Mammary epithelial cell (primary cell): ENCODE data around the gene RASA2.

Experiments
- EZH2 ChIP-seq: IDR thresholded peaks from 2 replicates; pipeline ENCODE4 v1.6.1; 2012; ENCODE audit warnings: low read length, inconsistent platforms, borderline replicate concordance
- TF ChIP-seq, protein P1 (sequence below), 2 donors: IDR thresholded peaks in 1 of 2; conservative IDR thresholded peaks in 1 of 2; 2 replicates each; pipeline ENCODE4 v1.5.1; 2011 to 2012; ENCODE audit warnings: inconsistent platforms in 2 of 2, low read length in 2 of 2, mild to moderate bottlenecking in 2 of 2, control low read depth in 1 of 2, low read depth in 1 of 2; ENCODE audit not compliant: insufficient read depth in 1 of 2; ENCODE audit errors: extremely low read depth in 1 of 2

DNA sequence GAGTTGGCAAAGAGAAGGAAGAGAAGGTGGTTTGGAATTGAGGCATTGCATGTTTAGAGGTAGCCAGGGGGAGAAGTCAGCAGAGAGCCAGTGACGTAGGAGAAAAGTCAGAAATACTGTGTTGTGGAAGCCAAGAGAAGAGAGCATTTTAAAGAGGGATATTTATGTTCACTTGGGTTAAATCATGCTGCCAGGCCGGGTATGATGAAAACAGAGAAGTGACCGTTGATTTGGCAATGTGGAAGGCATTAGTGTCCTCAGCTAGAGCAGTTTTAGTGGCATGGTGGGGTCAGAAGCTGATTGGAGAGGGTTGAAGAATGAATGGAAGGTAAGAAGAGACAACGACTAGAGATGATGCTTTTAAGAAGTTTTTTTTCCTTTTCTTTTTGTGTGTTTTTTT lies 24.5 kb downstream of the RASA2 start:
- TF ChIP-seq, protein P1, sequence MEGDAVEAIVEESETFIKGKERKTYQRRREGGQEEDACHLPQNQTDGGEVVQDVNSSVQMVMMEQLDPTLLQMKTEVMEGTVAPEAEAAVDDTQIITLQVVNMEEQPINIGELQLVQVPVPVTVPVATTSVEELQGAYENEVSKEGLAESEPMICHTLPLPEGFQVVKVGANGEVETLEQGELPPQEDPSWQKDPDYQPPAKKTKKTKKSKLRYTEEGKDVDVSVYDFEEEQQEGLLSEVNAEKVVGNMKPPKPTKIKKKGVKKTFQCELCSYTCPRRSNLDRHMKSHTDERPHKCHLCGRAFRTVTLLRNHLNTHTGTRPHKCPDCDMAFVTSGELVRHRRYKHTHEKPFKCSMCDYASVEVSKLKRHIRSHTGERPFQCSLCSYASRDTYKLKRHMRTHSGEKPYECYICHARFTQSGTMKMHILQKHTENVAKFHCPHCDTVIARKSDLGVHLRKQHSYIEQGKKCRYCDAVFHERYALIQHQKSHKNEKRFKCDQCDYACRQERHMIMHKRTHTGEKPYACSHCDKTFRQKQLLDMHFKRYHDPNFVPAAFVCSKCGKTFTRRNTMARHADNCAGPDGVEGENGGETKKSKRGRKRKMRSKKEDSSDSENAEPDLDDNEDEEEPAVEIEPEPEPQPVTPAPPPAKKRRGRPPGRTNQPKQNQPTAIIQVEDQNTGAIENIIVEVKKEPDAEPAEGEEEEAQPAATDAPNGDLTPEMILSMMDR (conservative IDR thresholded peaks at IDR 0.05 in 1 of 2, IDR thresholded peaks at IDR 0.05 in 1 of 2; ENCODE audit: extremely low read depth in 1 of 2, insufficient read depth in 1 of 2, low read depth in 1 of 2, low read length in 2 of 2) = no peak
- no peak for TF ChIP-seq EZH2
